IPS DF 6.9 (cell line): ENCODE results near the gene PPP1R16B.

ENCODE experiments used
- DNase-seq: peaks from one replicate; pipeline ENCODE4 v3.0.0-alpha.2; 2013; ENCODE audit warnings: low read depth, low spot score
- H3K27ac ChIP-seq: one replicate; pipeline ENCODE4 v1.5.1; 2013; ENCODE audit warnings: low read length, control low read depth
- H3K27me3 ChIP-seq: 2 replicates; pipeline ENCODE4 v1.6.1; 2013; ENCODE audit warnings: mild to moderate bottlenecking, low read length; ENCODE audit not compliant: control insufficient read depth, insufficient read depth
- H3K36me3 ChIP-seq: 2 replicates; pipeline ENCODE4 v1.6.1; 2013; ENCODE audit warnings: low read length; ENCODE audit not compliant: control insufficient read depth, insufficient read depth
- H3K4me1 ChIP-seq: 2 replicates; pipeline ENCODE4 v1.6.1; 2013; ENCODE audit warnings: low read length; ENCODE audit not compliant: control insufficient read depth, insufficient read depth
- H3K4me3 ChIP-seq: 2 replicates; pipeline ENCODE4 v1.5.1; 2013; ENCODE audit warnings: mild to moderate bottlenecking, low read length
- H3K9me3 ChIP-seq: 2 replicates; pipeline ENCODE4 v1.6.1; 2013; ENCODE audit warnings: low read length, inconsistent platforms; ENCODE audit not compliant: control insufficient read depth, insufficient read depth
- WGBS: extraction: QIAGEN DNeasy Blood & Tissue Kit; methylation state at CpG from one replicate; pipeline ENCODE4 v1.1.7; 2013; ENCODE audit warnings: mixed read lengths, missing lambda C conversion rate; ENCODE audit not compliant: insufficient read length, insufficient coverage; 5-methylcytosine and 5-hydroxymethylcytosine counted together

Gene PPP1R16B

DNA sequence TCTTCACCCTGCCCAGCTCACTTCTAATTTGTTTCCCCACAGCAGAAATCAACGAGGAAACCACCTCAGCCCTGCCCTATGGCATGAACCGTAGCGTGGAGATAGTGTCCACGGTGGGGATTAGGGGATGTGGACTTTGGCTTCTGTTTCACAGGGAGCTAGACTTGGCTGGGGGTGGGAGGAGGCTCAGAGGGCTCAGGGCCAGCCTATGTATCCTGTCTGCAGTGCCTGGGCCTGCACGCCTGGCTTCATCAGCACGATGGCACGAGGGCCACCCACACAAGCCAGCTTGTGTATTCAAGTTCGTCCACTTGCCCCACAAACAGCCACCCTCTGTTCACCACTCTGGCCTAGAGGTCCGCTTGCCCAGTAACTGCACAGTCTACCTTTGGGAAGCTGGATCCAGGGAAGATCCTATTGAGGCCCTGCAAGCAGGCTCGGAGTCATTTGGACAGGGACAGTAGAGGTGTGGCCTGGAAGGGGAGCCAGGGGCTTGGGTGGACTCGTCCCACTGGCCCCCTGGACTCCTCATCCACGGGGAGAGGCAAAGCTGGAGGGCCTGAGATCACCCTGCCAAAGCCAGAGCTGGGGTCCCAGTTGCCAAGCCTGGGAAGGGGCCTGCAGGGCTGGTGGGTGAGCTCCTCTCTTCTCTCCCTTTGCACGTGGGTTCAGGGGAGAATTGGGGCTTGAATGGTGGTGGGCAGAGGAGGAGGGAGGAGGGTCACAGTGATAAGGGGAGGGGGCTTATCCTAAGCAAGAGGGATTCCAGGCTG is 82.7 kb downstream of the PPP1R16B start:
- Histone ChIP-seq H3K9me3 (no peaks in the 10 kb centered on the region), H3K36me3 (no peaks in the 10 kb centered on the region), H3K27ac (no peak overlapping the region), H3K4me3 (no peak overlapping the region), H3K4me1 (no peaks in the 10 kb centered on the region), H3K27me3 (no peaks in the 10 kb centered on the region)
- DNase-seq = no peak
- no CpG with 5 or more reads among the region's 13 CpGs for WGBS

DNA sequence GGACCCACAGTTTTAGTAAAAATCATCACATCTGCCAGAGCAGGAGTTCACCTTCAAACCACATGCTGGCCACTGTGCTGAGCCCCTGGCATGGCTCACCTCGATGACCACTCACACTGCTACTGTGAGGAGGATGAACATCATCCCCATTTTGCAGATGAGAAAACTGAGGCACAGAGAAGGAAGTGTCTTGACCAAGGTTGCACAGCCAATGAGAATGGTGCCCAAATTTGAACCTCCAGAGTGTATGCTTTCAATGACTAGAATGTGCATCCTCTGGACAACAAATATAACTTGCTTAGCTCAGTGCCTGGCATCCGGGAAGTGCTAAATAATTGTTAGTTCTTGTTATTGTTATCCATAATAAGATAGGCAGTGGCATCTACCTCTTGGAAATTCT is 83.6 kb downstream of the PPP1R16B start:
- WGBS = no CpG with 5 or more reads among the region's 2 CpGs
- no peak overlapping the region for H3K4me3 ChIP-seq
- H3K36me3 ChIP-seq = no peaks in the 10 kb centered on the region
- H3K9me3 ChIP-seq = no peaks in the 10 kb centered on the region
- H3K27me3 ChIP-seq = no peaks in the 10 kb centered on the region
- DNase-seq = no peak
- no peaks in the 10 kb centered on the region for H3K4me1 ChIP-seq
- no peak overlapping the region for H3K27ac ChIP-seq

DNA sequence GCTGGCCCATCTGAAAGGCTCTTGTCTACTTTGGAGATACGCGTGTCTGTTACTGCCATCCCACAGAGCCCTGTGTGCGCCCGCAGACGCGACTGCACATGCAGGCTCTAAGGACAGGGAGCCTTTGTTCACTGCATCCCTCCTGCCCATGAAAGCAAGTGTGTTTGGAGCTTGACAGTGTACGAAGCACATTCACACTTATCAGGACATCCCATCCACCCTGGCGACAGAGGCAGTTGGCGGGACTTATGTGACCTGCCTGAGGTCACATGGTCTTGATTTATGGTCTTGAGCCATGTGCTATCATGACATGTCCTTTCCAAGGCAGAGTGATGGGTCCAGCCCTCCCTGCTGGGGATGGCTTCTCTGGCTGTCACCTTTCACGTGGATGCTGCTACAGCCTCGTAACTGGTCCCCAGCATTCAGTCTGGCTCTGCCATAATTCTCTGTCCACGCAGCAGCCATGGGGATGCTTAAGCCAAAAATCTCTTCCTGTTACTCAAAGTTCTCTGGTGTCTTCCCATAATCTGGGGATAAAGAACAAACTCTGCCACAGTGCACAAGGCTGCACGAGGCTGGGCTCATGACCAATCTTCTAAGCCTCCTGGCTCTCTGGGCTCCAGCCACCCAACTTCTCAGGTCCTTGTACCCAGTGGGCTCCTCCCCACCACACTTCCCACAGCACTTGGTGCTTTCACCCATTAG is 84.4 kb downstream of the PPP1R16B start:
- H3K27me3 ChIP-seq = no peaks in the 10 kb centered on the region
- WGBS = no CpG with 5 or more reads among the region's 13 CpGs
- no peaks in the 10 kb centered on the region for H3K9me3 ChIP-seq
- no peak overlapping the region for H3K4me3 ChIP-seq
- H3K36me3 ChIP-seq = no peaks in the 10 kb centered on the region
- H3K27ac ChIP-seq = no peak overlapping the region
- no peak for DNase-seq
- H3K4me1 ChIP-seq = no peaks in the 10 kb centered on the region

DNA sequence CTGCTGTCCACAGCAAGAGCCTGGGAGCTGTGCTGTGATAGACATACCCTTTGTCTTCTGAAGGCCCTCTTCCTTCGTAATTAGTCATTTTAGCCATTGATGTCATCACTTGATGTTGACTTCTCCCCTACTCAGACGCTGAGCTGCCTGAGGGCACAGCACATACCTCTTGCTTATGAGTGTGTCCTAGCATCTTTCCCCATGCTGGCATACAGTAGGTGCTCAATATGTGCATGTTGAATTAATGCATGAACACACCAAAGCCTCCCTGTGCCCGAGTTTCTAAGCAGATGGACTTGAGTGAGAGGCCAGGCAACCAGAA is 85.0 kb downstream of the PPP1R16B start:
- Histone ChIP-seq H3K36me3 (no peaks in the 10 kb centered on the region), H3K27me3 (no peaks in the 10 kb centered on the region), H3K4me3 (no peak overlapping the region), H3K4me1 (no peaks in the 10 kb centered on the region), H3K27ac (no peak overlapping the region), H3K9me3 (no peaks in the 10 kb centered on the region)
- no CpG with 5 or more reads among the region's 3 CpGs for whole genome bisulfite sequencing
- no peak for DNase-seq

DNA sequence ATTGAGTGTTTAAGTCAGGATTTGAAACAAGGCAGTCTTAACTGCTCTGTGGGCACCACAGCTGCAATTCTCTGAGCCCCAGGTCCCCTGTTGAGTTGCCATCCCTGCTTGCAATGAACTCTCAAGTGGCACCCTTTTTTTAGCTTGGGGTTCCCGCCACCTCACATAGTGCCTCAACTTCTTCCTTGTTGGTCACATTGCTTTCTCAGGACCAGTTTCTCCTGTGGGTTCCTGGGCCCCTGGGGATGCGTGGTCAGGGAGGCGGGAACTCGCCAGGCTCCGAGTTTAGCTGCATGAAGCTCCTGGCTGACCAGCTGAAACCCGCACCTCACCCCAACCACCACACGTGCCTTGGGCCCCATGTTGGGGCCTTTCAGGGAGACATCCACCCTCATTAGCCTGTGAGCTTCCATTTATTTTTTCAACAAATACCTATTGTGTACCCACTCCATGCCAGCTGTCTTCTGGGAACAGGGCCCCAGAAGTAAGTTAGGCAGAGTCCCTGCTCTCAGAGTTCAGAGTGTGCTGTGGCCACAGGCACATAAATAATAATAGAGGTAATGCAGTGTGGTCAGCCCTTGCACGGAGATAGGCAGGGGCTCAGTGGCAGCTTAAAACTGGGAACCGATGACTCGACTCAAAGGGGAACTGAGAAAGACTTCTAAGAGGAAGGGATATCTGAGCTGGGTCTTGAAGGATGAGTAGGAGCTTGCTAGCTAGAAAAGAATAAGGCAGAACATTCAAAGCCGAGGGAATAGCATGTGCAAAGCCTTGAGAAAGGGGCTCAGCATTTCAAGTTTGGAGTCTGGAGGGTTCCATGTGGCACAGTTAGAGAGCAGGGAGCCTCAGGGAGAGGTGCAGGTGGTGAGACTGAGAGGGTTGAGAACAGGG is 86.8 kb downstream of the PPP1R16B start:
- Histone ChIP-seq H3K36me3 (no peaks in the 10 kb centered on the region), H3K4me1 (no peaks in the 10 kb centered on the region), H3K9me3 (no peaks in the 10 kb centered on the region), H3K27ac (no peak overlapping the region), H3K4me3 (no peak overlapping the region), H3K27me3 (no peaks in the 10 kb centered on the region)
- WGBS = no CpG with 5 or more reads among the region's 11 CpGs
- no peak for DNase-seq

DNA sequence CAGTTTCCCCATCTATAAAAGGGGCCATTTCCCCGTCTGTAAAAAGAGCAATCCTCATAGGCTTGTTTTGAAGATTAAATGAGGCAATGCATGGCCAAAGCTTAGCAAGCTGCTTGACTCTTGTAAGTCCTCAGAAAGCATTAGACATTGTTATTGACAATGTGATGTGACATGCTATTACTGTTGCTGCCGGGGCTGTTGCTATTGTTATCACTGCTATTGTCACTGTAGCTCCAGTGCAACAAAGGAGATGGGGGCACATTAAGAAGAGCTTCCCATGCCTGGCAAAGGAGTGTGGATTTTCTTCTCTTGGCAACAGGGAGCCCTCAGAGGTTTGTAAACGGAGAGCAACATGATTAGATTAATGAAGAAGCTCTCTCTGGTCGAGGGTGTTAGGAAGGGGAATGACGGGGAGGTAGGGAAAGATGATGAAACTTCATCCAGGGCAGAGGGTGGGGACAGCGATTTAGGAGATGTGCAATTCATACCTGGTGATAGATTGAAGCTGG is 87.6 kb downstream of the PPP1R16B start:
- Histone ChIP-seq H3K4me1 (no peaks in the 10 kb centered on the region), H3K4me3 (no peak overlapping the region), H3K27ac (no peak overlapping the region), H3K27me3 (no peaks in the 10 kb centered on the region), H3K36me3 (no peaks in the 10 kb centered on the region), H3K9me3 (no peaks in the 10 kb centered on the region)
- WGBS = no CpG with 5 or more reads among the region's 6 CpGs
- no peak for DNase-seq

DNA sequence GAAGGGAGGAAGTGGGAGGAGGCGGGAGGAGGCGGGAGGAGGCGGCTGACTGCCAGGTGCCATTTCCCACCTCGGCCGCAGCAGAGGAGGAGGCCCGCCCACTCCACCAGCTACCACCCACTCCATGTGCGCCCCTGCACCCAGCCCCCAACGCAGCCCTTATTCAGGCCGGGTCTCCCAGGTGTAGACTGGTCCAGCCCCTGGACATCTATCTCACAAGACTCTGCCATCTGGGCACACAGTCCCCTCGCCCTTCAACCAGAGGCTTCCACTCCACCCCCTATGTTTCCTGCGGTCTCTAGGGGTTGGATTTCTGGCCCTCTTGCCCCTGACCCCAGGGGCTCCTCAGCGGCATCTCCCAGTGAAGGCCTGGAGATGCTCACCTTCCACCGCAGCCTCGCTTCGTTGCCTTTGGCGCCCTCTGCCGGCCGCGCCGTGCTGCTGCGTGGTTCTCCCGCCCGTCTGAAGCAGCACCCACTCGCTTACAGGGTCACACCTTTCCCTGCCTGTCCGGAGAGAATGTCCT is 88.1 kb downstream of the PPP1R16B start:
- Histone ChIP-seq H3K27ac (no peak overlapping the region), H3K4me1 (no peaks in the 10 kb centered on the region), H3K27me3 (no peaks in the 10 kb centered on the region), H3K4me3 (no peak overlapping the region), H3K36me3 (no peaks in the 10 kb centered on the region), H3K9me3 (no peaks in the 10 kb centered on the region)
- no CpG with 5 or more reads among the region's 25 CpGs for WGBS
- peak; percentile 60 for DNase-seq

DNA sequence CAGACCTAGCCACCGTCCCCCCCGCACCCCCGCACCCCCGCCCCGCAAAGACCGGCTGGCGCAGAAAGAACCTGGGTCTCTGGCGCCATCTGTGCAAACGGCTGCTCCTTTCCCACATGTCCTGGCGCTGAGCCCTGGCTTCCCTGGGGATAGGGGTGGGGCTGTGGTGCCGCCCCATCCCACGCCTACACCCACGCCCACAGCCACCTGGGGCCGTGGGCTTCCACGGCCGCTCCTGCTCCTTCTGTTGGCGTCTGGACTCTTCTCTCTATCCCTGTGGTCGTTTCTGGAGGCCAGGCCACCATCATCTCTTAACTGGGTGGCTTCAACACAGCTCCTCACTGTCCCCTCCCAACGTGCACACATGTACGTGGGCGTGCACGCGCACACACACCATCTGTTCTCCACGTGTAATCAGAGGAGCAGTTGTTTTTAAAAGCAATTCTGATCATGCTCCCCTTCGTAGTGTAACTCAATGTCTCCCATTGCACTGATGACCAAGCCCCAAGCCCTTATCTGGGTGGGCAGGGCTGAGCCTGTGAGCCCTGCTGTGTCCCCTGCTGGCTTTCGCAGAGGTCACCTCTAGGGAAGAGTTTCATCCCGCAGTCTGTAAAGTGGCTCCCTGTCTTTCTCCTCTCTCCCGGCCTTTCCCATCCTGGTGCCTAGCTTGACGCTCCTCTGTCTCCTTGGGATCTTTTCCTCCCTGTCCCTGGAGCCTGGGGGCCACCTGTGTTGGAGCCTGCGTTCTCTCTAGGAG is 88.8 kb downstream of the PPP1R16B start:
- no peaks in the 10 kb centered on the region for H3K4me1 ChIP-seq
- H3K27ac ChIP-seq = no peak overlapping the region
- DNase-seq = no peak
- H3K9me3 ChIP-seq = no peaks in the 10 kb centered on the region
- WGBS = no CpG with 5 or more reads among the region's 30 CpGs
- H3K36me3 ChIP-seq = no peaks in the 10 kb centered on the region
- no peaks in the 10 kb centered on the region for H3K27me3 ChIP-seq
- no peak overlapping the region for H3K4me3 ChIP-seq

DNA sequence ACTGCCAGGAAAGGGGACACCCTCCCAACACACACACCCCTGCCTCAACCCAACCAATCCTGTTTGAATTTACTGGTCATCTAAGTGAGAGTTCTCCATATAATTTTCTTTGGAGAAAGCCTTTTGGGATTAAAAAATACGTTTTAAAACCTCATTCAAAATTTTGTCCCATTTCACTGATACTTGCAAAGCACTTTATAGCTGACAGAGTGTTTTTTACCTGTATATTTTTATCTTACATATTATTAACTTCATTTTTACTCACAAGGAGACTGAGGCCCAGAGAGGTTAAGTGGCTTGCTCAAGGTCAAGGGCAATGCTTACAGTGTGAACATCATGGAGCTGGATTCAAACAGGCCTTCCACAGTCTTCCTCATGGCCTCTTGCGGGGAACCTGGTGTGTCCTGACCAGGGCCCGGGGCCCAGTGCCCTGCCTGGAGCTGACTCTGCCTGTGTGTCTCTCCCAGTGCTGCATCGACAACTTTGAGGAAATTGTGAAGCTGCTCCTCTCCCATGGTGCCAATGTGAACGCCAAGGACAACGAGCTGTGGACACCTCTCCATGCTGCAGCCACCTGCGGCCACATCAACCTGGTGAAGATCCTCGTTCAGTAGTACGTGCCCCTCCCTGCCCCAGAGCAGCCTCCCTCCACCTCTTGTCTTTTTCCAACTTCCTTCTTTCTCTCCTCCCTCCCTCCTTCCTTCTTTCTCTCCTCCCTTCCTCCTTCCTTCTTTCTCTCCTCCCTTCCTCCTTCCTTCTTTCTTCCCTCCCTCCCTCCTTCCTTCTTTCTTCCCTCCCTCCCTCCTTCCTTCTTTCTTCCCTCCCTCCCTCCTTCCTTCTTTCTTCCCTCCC is 89.8 kb downstream of the PPP1R16B start:
- WGBS = no CpG with 5 or more reads among the region's 9 CpGs
- Histone ChIP-seq H3K4me3 (no peak overlapping the region), H3K27me3 (no peaks in the 10 kb centered on the region), H3K4me1 (no peaks in the 10 kb centered on the region), H3K9me3 (no peaks in the 10 kb centered on the region), H3K27ac (no peak overlapping the region), H3K36me3 (no peaks in the 10 kb centered on the region)
- no peak for DNase-seq
